SKM-1 treated with dmso at 0.1 percent for 144 hours (cell line): Measurements from ENCODE around the gene SPATA6L.
"Not testable (repeated sequence)": the region's sequence is repeated elsewhere in the genome, so short reads cannot be mapped to it uniquely, and the experiment has no call there.

ENCODE experiments used
- DNase-seq: peaks from one replicate; lab custom pipeline; 2025; ENCODE audit not compliant: unreplicated experiment; lab: John Stamatoyannopoulos, UW

SPATA6L gene

DNA sequence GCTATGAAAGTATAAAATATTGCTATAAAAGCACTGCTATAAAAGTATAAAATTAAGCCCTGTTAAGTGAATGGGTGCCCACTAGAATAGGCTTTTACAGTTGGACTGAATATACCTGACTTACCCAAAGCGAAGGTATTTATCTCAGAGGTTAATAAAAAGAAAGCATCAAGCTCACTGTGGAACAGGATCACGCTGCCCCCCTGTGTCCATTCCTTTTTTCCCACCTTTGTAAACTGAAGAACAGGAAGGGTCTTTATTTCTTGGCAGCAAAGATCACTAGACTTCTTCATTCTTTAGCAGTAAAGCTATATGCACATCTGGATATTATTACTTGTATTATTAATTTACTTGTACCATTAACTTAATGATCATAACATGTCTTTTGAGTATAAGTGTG, 26.3 kb downstream of the SPATA6L start:
- peak; percentile 17 for DNase-seq

DNA sequence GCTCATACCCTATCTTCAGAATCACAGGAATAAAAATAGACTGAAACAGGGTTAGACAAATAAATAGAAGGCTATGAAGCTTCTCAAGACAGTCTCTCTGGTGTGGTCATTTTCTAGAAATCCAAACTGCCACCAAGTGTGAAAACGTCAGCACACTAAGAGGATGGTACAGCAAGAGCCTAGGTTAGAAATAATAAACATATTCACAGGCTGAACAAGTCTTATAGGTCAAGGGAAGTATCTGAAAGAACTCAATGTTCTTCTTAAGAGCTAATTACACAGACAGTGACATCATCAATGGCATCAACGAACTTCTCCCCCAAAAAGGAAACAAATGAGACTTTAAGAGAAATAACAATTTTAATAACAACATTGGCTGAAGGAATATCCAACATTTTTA, 26.9 kb downstream of the SPATA6L start:
- DNase-seq, result no peak

DNA sequence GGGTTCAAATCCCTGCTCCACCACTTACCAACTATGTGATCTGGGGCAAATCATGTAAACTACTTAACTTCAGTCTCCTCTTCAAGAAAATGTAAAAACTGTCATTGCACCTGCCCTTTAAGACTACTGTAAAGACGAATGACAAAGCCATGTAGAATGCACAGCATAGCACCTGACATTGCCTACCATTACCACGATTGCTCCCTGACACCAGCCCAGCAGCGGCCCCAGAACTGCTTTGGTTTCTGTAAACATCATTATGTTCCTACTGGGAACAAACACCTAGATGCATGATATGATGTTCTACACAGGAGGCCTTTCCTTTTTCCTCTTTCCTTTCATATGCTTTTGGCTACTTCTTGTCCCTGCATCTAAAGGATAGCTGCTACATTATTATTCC, 27.3 kb downstream of the SPATA6L start:
- DNase-seq, result no peak

DNA sequence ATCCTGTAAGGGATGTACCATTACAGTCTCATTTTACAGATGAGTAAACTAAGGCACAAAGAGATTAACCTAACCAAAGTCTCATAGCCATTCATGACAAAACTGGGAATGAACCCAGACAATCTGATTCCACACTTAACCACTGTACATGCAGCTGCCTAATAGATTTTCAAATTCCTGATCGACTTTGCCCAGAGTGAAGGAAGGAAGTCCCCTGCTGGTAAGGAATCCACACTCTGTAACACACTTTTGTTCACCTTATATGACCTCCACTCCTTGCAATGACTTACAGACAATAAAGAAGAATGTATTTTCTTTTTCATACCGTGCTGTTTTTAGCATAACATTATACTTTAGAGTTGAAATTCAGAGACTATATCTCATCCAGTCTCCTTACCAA, 35.4 kb downstream of the SPATA6L start:
- no peak for DNase-seq

DNA sequence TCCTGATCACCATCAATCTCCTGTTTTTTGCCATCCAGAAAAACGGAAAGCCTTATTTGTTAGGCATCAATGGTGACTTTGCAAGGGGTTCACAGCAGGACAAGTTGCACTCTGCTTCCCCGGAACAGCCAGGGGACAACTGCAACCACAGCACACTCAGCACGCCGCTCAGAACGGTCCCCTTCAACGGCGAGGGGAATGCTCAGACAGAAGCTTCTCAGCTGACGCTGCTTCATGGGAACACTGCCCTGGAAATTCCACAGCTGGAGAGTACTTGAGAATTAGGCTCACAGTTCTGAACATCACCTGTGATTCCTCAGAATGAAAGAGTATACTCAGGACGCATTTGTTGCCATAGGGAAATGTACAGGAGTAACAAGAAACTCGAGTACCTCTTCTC, 44.3 kb downstream of the SPATA6L start:
- no peak for DNase-seq

DNA sequence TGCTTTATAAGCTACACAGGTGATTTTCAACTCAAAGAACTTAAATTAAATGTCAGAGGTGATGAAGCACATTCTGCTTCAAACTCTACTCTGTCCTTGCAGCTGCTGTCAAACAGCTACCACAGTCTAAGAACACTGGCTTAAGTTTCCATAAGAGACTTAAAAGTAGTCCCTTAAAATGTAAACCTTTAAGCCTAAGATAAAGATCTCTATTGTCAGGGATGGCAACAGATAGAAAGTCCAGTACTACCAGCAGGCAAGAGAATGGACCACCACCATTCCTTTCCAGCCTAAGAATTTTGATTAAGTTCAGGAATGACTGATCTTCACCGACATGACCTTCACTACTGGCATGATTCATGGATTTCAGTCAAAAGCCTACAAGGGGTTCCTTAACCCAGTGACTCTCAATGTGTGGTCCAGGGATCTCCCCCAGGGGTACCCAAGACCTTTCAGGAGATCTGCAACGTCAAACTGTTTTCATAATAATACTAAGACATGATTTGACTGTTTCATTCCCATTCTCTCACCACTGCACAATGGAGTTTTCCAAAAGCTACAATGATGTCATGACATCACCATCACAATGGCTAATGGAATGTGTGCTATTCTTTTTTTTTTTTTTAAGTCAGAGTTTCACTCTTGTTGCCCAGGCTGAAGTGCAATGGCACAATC, 45.3 kb downstream of the SPATA6L start:
- no peak for DNase-seq

DNA sequence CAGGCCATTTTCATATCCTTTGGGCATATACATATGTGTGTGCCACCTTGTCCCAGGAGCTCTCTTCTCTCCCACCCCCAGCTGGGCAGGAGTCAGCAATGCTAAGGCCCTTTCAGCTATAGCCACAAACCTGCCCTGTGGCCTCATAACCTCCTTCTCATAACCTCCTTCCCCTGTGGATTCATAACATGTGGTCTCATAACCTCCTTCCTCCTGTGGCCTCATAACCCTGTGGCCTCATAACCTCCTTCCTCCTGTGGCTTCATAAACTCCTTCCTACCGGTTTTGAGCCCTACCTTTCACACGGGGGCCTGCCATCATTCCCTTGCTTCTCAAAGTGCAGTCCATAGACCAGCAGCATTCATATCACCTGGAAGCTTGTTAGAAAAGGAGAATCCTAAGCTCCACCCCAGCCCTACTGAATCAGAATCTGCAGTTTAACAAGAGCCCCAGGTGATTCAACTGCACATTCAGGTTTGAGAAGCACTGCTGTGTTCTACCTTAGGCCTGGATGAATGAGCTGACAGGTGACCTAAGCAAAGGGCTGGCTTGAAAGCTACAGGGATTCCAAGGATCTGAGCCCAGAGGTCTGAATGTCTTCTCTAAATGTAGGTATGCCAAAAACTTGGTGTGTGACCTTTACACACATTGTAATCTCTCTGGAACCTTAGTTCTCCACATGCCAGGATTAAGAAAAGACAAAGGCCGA, 46.1 kb downstream of the SPATA6L start:
- DNase-seq, result peak; percentile 19

DNA sequence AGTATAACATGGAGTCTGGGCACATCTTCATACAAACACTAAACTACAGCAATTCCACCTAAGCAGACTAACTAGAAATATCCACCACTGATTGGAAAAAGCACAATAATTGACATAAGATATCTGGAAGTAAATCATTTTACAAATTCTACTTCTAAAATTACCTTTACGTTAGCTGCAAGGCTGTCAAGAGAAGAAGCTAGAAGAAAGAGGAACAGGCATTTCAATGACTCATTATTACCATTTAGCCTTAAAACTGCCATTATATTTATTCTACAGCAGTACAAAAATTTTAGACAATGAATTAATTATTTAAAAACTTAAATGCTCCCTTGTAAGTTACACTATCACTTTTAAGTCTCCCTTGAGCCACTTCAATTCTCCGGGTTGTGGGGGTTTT, 47.6 kb downstream of the SPATA6L start:
- DNase-seq, result peak; percentile 23

DNA sequence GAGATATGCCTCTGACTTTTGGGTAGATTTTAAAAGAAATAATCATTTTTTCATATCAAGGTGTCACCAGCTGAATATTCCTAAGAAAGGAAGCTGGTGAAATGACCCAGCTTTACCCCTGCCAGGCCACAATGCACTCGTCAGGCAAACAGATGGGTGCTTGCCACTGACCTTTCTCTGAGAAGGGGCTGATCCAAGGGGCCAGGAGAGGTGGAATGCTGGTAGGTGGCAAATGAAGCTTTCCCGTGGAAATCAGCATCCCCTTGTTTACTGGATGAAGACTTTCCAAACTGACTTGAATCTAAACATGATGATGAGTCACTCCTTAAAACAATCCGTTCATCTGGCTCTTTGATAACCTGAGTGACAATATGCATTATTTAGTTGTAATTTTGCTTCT, 48.5 kb downstream of the SPATA6L start:
- DNase-seq, result no peak

DNA sequence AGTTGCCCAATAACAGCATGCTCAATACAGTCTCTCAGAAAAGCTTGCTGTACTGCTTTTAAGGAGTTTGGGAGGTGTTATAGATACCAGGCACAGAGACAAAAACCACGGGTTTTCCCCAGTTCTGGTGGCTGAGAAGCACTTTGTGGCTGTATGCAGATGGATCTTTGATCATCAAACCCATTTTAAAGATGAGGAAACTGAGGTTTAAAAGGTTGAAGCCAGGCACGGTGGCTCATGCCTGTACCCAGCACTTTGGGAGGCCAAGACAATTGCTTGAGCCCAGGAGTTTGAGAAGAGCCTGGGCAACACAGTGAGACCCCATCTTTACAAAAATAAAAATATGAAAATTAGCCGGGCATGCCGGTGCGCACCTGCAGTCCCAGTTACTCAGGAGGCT, 50.5 kb downstream of the SPATA6L start:
- no peak for DNase-seq

DNA sequence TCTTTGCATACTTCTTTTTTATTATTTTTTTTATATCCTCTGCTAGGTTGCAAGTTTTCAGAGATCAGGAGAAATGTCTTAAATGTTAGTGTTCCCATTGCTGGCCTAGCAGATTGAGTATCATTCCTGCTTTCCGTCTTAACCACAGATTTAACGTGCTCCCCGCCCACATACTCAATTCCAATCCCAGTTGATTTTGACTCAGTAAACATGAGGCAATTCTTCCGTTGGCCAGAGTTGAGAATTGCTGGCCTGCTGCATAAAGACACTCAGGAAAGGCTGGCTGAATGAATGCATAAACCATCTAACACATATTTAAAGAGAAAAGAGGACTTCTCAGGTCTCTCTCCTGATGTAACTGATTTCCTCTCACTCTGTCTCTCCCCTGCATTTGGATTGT, 51.0 kb downstream of the SPATA6L start:
- no peak for DNase-seq

DNA sequence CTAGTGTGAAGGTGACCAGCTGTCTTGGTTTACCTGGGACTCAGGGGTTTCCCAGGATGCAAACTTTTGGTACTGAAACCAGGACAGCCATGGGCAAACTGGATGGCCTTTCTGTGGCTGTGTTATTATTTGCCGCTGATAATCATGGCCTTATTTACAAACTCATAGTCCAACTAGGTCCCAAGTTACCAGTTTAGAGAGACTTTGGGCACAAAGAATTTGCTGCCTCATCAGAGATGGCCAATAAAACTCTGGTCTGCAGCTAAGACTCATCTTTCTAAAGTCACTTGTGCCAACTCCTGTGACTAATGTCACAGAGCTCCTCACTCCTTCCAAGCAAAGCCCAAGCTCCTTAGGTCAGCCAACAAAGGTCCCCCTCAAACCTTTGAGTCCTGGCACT, 51.7 kb downstream of the SPATA6L start:
- DNase-seq, result no peak

DNA sequence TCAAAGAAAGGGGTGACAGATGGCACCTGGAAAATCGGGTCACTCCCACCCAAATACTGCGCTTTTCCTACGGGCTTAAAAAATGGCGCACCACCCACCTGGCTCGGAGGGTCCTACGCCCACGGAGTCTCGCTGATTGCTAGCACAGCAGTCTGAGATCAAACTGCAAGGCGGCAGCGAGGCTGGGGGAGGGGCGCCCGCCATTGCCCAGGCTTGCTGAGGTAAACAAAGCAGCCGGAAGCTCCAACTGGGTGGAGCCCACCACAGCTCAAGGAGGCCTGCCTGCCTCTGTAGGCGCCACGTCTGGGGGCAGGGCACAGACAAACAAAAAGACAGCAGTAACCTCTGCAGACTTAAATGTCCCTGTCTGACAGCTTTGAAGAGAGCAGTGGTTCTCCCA, 60.2 kb downstream of the SPATA6L start:
- DNase-seq, result not testable (repeated sequence)

DNA sequence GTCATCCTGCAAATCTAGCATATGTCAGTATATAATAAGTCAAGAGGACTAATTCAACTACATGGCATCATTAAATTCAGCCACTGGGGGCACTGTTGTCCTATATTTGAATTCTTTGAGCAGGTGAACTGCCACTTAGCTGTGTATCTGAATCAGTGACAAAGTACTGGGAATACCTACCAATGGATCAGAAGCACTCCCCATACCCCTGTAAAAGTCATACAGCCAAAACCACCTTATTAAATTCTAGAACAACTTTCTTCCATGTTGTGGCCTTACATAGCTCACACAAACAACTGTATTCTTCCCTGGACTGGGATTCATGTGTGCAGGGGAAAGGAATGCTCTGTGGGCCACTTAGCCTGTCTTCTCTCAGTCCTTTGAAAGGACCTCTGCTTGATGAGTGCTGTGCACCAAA, 61.6 kb downstream of the SPATA6L start:
- DNase-seq, result peak; percentile 57

DNA sequence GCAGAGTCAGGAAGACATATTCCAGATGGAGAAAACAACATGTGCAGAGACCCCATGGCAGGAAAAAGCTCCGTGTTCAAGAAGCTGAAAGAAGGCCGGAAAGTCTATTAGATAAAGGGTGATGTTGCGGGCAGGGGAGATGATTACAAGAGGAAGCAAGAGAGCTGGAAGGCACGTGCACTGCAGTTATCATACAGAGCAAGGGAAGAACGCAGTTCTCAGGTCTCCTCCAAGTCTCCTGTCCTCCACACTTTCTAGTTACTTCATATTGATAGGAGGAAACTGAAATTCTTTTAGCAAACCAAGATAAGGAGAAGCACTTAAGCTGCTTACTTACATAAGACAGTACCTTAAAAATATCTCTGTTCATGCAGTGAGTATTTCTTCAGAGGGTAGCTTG, 62.5 kb downstream of the SPATA6L start:
- DNase-seq, result no peak

DNA sequence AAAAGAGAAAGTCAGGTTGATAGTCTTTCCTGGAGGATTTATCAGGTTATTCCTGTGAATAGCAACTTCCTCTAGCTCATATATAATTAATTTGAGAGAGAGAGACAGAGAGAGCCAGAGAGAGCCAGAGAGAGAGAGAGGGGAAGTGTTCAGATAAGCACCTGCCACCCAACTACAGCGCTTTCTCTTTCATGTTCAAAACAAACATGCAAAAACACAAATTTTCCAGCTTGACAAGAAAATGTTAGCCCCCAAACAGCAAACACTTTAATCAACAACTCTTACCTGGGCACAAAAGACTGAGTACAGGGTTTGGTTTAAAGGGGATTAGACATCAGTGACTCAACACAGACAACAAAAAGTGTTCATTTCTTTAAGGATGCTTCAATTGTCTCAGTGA, 65.9 kb downstream of the SPATA6L start:
- DNase-seq, result no peak

DNA sequence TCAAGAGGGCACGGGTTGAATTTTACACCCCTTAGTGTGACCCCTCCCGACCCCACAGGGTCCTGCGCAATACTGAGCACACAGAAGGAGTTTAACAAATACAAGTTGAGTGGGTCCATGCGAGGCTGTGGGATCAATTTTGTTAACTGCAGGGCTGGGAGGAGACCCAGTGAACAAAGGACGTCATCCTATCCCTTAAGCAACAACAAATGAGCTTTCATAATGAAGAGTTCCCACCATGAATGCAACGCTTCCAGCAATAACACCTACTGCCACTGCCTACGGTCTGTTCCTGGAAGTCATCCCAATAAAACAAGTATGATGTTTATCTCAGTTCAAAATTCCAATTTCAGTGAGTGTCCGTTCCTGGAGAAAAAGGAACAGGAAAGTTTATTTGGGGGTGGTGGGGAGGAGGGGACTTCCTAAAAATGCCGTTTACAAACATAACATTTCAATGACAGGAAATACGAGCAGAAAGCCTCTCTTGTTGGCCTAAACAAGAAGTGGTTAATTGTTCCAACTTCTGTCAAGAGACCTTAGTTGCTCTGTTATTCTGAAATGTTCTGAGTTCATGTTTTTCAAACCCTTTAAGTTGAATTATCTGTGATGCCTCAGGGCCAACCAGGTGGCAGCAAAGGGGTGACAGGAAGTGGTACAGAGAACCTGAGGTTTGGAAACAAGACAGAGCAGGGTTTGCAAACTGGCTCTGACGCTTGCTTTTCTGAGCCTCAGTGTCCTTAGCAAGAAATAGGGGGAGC, 69.9 kb downstream of the SPATA6L start:
- DNase-seq, result no peak

DNA sequence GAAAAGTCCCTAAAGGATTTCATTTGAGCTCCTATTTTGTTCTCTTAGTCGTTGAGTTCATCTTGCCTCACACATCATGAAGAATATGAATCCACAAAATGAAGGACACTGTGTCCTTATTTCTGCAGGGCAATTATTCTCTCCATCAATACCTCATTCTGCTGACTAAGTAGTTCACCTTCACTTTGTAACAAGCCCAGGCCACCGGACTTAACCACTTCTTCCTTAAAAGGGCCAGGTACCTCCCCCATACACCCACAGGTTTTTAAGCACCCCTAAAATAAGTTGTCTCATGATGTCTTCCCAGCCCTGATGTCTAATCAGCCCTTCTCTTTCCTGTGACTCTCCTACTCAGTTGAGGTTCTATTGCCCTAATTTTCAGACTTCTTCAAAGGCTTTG, 71.3 kb downstream of the SPATA6L start:
- no peak for DNase-seq

DNA sequence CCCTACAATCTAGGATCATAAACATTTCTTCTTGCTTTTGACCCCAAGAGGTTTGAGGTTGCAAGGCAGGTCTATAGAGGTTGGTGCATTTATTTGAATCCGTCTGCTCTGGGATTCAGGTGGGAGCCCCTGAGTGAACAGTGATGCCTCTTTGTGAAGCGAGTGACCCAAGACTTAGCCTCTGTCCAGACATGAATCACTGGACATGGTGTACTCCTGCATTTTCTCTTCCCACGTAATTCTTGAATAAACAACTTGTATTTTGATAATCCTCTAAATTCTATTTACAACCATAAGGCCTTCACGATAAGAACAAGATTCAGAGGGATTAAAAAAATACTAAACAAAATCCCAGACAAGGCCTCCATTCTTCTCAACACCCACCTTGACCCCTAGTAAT, 71.7 kb downstream of the SPATA6L start:
- DNase-seq, result no peak

DNA sequence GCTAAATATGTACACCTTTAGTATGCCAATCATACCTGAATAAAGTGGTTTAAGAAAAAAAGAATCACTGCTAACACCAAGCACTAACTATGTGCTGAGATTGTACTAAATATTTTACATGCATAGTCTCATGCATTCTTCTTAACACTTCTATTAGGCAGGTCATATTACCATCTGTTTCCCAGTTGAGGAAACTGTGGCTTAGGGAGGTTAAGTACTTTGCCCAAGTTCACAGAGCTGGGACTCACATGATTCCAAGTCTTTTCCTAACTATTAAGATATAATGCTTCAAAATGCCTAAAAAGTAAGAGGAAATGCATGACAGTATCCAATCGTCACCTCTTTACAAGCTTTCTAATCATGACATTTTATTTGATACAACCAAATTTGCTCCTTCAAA, 73.4 kb downstream of the SPATA6L start:
- no peak for DNase-seq

DNA sequence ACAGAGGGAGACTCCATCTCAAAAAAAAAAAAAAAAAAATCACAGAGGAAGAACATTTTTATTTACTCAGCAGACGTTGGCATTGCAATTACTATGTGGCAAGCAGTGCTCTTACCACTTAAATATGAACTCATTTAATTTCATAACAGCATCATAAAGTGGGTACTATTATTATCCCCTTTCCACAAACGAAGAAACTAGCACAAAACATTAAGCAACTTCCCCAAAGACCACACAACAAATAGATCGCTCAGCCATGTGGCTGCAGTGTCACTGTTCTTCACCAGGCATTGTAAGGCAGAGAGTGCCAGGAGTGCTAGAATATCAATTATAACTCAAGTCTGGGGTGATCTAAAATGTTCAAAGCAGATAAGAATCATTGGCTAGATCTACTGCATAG, 74.0 kb downstream of the SPATA6L start:
- no peak for DNase-seq

DNA sequence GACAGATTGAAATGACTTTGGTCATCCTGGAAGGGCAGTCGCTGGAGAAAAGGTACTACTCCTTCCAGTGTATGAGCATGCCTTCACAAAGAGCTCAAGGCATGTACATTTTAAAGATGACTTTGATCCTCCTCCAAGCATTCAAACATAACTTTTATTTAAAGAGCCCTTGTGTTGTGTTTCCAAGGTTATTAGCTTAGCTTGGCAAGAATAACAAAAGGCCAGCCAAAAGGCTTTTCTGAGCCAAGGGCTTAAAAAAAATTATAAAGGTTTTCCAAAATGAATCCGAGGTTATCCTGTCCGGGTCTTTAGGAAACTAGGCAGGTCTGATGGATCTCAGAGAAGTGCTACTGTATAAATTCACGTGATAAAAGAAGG, 75.2 kb downstream of the SPATA6L start:
- no peak for DNase-seq
